Stimulated activated naive CD8-positive, alpha-beta T cell treated with anti-CD3 and anti-CD28 coated beads, Interleukin-15, amount 100 ng/mL, for 72 hours (primary cell): Measurements from ENCODE around the gene LRIG3.
"Not testable (repeated sequence)": the region's sequence is repeated elsewhere in the genome, so short reads cannot be mapped to it uniquely, and the experiment has no call there.

Experiments
- ATAC-seq: fragments of 150-1000 bp; cut with Tn5 transposase; 2 replicates; pipeline ENCODE4 v1.10.0; 2021; ENCODE audit warnings: mild to moderate bottlenecking, moderate library complexity
- DNase-seq, 2 donors: peaks; one replicate each; pipeline ENCODE4 v3.0.0; 2021 to 2022
- H3K27ac Mint-ChIP-seq, 2 donors: one replicate each; pipeline ENCODE4 v1.8.0; 2022; ENCODE audit warnings: mild to moderate bottlenecking in 2 of 2, mixed read lengths in 2 of 2, moderate library complexity in 2 of 2
- H3K27me3 Mint-ChIP-seq: one replicate; pipeline ENCODE4 v1.8.0; 2022; ENCODE audit warnings: mixed read lengths
- H3K4me1 Mint-ChIP-seq: one replicate; pipeline ENCODE4 v1.8.0; 2022; ENCODE audit warnings: mild to moderate bottlenecking, mixed read lengths
- H3K4me3 Mint-ChIP-seq, 2 donors: one replicate each; pipeline ENCODE4 v1.8.0; 2022; ENCODE audit warnings: mild to moderate bottlenecking in 2 of 2, mixed read lengths in 2 of 2, moderate library complexity in 1 of 2
- H3K9me3 Mint-ChIP-seq, 2 donors: one replicate each; pipeline ENCODE4 v1.8.0; 2022; ENCODE audit warnings: mixed read lengths in 2 of 2

The LRIG3 gene

GRCh38 chr12:58860788-58861240 lies 59.5 kb downstream of the LRIG3 start:
- ATAC-seq (no peak), DNase-seq (no peak)
- Mint-ChIP-seq H3K4me1 (no peaks in the 10 kb centered on the region), H3K27me3 (no peaks in the 10 kb centered on the region), H3K27ac (no peak overlapping the region), H3K9me3 (peaks cover 0 to 18% of the 10 kb centered on the region in 2 donors), H3K4me3 (no peak overlapping the region)

GRCh38 chr12:58860056-58860787 lies 60.1 kb downstream of the LRIG3 start:
- no peaks in the 10 kb centered on the region for H3K4me1 Mint-ChIP-seq
- H3K4me3 Mint-ChIP-seq: no peak overlapping the region
- H3K9me3 Mint-ChIP-seq: peaks cover 0 to 18% of the 10 kb centered on the region in 2 donors
- H3K27me3 Mint-ChIP-seq: no peaks in the 10 kb centered on the region
- H3K27ac Mint-ChIP-seq: no peak overlapping the region
- DNase-seq: no peak
- ATAC-seq: no peak

GRCh38 chr12:58858030-58858429 lies 62.3 kb downstream of the LRIG3 start:
- H3K27me3 Mint-ChIP-seq: no peaks in the 10 kb centered on the region
- no peak overlapping the region for H3K27ac Mint-ChIP-seq
- ATAC-seq (no peak), DNase-seq (no peak)
- H3K4me3 Mint-ChIP-seq: no peak overlapping the region
- peaks cover 0 to 33% of the 10 kb centered on the region in 2 donors for H3K9me3 Mint-ChIP-seq
- no peaks in the 10 kb centered on the region for H3K4me1 Mint-ChIP-seq

GRCh38 chr12:58857206-58857605 lies 63.1 kb downstream of the LRIG3 start:
- DNase-seq, H3K27ac Mint-ChIP-seq, H3K4me1 Mint-ChIP-seq, H3K4me3 Mint-ChIP-seq, H3K27me3 Mint-ChIP-seq, ATAC-seq: not testable (repeated sequence)
- H3K9me3 Mint-ChIP-seq: peaks cover 5 to 38% of the 10 kb centered on the region in 2 donors

- H3K4me3 Mint-ChIP-seq, H3K27ac Mint-ChIP-seq, H3K4me1 Mint-ChIP-seq, H3K27me3 Mint-ChIP-seq, DNase-seq, ATAC-seq: not testable (repeated sequence)
- H3K9me3 Mint-ChIP-seq: peaks cover 10 to 50% of the 10 kb centered on the region in 2 donors
Measured at GRCh38 chr12:58855630-58856029, 64.7 kb downstream of the LRIG3 start.

- no peaks in the 10 kb centered on the region for H3K4me1 Mint-ChIP-seq
- H3K27me3 Mint-ChIP-seq: no peaks in the 10 kb centered on the region
- peaks cover 10 to 33% of the 10 kb centered on the region in 2 donors for H3K9me3 Mint-ChIP-seq
- H3K27ac Mint-ChIP-seq: no peak overlapping the region
- ATAC-seq: no peak
- DNase-seq: no peak
- H3K4me3 Mint-ChIP-seq: no peak overlapping the region
Measured at GRCh38 chr12:58850826-58851225, 69.5 kb downstream of the LRIG3 start.

- Mint-ChIP-seq H3K4me1 (no peaks in the 10 kb centered on the region), H3K4me3 (no peak overlapping the region), H3K9me3 (peaks cover 10 to 18% of the 10 kb centered on the region in 2 donors), H3K27ac (no peak overlapping the region), H3K27me3 (no peaks in the 10 kb centered on the region)
- ATAC-seq: no peak
- no peak for DNase-seq
Measured at GRCh38 chr12:58847901-58848600, 72.3 kb downstream of the LRIG3 start.

GRCh38 chr12:58844161-58844560 lies 76.1 kb downstream of the LRIG3 start:
- Mint-ChIP-seq H3K4me3 (no peak overlapping the region), H3K9me3 (peaks cover 2 to 10% of the 10 kb centered on the region in 2 donors), H3K27ac (no peak overlapping the region), H3K4me1 (no peaks in the 10 kb centered on the region), H3K27me3 (no peaks in the 10 kb centered on the region)
- ATAC-seq: no peak
- no peak for DNase-seq

- Mint-ChIP-seq H3K4me1 (no peaks in the 10 kb centered on the region), H3K27me3 (no peaks in the 10 kb centered on the region), H3K4me3 (no peak overlapping the region), H3K9me3 (peaks cover 14 to 30% of the 10 kb centered on the region in 2 donors), H3K27ac (no peak overlapping the region)
- DNase-seq: no peak
- ATAC-seq: no peak
Measured at GRCh38 chr12:58841058-58841798, 79.1 kb downstream of the LRIG3 start.

GRCh38 chr12:58833853-58834252 lies 86.5 kb downstream of the LRIG3 start:
- Mint-ChIP-seq H3K27ac (no peak overlapping the region), H3K9me3 (peaks cover 9 to 16% of the 10 kb centered on the region in 2 donors), H3K4me1 (no peaks in the 10 kb centered on the region), H3K4me3 (no peak overlapping the region), H3K27me3 (no peaks in the 10 kb centered on the region)
- no peak for DNase-seq
- no peak for ATAC-seq

- ATAC-seq (no peak), DNase-seq (no peak)
- H3K4me3 Mint-ChIP-seq: no peak overlapping the region
Measured at GRCh38 chr12:58832920-58833319, 87.4 kb downstream of the LRIG3 start.

More at GRCh38 chr12:58832920-58833319, 87.4 kb downstream of the LRIG3 start:
- Mint-ChIP-seq H3K27me3 (no peaks in the 10 kb centered on the region), H3K27ac (no peak overlapping the region), H3K4me1 (no peaks in the 10 kb centered on the region), H3K9me3 (peaks cover 0 to 8% of the 10 kb centered on the region in 2 donors)
